ENCODE measurements around the gene FAM131B.
A peak's percentile ranks its signal among the peaks of the same experiment; 100 is the strongest.

The FAM131B gene

DNA sequence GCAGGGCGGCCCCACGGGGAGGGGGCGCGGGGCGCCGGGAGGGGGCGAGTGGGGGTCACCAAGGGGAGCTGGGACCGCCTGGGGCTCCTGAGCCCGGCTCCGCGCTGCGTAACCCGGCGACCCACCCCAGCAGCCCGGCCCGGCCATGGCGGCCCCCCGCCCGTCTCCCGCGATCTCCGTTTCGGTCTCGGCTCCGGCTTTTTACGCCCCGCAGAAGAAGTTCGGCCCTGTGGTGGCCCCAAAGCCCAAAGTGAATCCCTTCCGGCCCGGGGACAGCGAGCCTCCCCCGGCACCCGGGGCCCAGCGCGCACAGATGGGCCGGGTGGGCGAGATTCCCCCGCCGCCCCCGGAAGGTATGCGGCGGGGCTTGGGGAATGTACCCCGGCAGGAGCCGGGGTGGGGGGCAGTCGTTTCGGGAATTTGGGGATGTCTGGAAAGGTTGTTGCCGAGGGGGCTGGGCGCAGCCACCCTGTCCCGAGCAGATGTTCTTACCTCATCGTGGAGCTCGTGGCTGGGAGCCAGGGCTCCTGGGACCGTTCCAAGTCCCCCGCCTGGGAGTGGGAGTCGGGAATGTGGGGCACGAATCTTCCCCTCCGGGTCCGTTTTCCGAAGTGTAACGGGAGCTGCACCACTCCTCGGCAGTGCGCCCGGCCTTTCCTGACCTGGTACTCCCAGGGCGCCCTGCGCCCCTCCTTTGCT is 19.1 kb upstream of the FAM131B start:
- H3K4me3 ChIP-seq (replicated peaks; ENCODE audit: low read depth, low read length): peak overlapping the region; percentile 96
- TF ChIP-seq, protein P1, sequence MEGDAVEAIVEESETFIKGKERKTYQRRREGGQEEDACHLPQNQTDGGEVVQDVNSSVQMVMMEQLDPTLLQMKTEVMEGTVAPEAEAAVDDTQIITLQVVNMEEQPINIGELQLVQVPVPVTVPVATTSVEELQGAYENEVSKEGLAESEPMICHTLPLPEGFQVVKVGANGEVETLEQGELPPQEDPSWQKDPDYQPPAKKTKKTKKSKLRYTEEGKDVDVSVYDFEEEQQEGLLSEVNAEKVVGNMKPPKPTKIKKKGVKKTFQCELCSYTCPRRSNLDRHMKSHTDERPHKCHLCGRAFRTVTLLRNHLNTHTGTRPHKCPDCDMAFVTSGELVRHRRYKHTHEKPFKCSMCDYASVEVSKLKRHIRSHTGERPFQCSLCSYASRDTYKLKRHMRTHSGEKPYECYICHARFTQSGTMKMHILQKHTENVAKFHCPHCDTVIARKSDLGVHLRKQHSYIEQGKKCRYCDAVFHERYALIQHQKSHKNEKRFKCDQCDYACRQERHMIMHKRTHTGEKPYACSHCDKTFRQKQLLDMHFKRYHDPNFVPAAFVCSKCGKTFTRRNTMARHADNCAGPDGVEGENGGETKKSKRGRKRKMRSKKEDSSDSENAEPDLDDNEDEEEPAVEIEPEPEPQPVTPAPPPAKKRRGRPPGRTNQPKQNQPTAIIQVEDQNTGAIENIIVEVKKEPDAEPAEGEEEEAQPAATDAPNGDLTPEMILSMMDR (IDR thresholded peaks at IDR 0.05; ENCODE audit: low read depth, low read length, missing control alignments): no peak
- DNase-seq (ENCODE audit: extremely low read depth, low read depth): no peak

DNA sequence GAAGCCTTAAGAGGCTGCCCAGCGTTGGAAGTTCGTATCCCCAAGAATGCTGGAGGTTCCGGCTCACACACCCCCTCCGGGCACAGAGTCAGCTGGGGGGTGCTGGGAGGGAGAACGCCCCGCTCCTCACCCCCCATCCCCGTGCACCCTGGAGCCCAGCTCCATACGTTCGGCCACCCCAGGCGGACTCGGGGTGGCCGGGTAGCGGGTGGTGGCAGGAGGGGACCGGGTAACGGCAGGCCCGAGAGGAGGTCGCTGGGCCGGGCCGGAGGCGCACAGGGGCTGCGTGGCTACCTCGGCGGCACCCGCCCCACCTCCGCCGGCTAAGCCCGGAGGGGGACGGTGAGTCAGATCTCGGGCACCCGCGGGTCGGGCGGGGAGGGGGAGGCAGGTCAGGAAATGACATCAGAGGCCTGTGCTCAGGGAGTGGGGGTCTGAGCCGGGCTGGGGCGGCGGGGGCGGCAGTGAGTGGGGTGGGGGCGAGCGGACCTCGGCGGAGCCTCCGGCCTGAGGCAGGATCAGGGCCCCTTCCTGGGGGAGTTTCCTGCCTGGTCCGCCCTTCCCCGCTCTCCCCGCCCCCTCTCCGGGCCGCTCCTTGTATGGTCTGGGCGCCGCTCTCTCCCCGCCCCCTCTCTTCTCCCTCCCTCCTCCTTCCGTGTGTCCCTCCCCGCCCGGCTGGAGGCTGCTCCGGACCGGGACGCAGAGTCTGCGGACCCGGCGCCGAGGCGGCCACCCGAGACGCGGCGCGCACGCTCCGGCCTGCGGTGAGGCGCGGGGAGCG is 18.3 kb upstream of the FAM131B start, which contains the start of gene ZYX:
Gene ZYX, plus strand, starts transcription at position 700 of the 781 bp plus-strand sequence. CDS start 227 bp downstream, outside the sequence.
- peak within 1 kb of the TSS; percentile 96 for H3K4me3 ChIP-seq (replicated peaks; ENCODE audit: low read depth, low read length)
- TF ChIP-seq, protein P1 (IDR thresholded peaks at IDR 0.05; ENCODE audit: low read depth, low read length, missing control alignments): no peak
- DNase-seq (ENCODE audit: extremely low read depth, low read depth): no peak

DNA sequence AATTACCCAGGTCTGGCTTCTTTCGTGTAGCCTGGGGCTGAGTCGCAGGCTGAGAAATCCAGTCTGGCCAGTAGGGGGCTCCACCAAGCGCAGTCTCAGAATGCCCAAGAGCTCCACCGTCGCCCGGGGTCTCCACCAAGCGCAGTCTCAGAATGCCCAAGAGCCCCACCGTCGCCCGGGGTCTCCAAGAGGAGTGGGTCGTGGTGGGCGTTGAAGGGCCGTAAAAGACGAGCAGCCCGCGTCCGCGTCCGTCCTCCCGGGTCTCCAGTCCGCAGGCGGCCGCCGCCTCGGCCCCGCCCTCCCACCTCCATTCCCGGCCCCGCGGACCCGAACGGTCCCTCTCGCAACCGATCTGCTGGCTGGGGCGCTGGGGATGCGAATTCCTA is 17.7 kb upstream of the FAM131B start:
- H3K4me3 ChIP-seq (replicated peaks; ENCODE audit: low read depth, low read length): peak overlapping the region; percentile 96
- peak; percentile 72 for DNase-seq (ENCODE audit: extremely low read depth, low read depth)
- TF ChIP-seq, protein P1 (IDR thresholded peaks at IDR 0.05; ENCODE audit: low read depth, low read length, missing control alignments): peak; percentile 85

DNA sequence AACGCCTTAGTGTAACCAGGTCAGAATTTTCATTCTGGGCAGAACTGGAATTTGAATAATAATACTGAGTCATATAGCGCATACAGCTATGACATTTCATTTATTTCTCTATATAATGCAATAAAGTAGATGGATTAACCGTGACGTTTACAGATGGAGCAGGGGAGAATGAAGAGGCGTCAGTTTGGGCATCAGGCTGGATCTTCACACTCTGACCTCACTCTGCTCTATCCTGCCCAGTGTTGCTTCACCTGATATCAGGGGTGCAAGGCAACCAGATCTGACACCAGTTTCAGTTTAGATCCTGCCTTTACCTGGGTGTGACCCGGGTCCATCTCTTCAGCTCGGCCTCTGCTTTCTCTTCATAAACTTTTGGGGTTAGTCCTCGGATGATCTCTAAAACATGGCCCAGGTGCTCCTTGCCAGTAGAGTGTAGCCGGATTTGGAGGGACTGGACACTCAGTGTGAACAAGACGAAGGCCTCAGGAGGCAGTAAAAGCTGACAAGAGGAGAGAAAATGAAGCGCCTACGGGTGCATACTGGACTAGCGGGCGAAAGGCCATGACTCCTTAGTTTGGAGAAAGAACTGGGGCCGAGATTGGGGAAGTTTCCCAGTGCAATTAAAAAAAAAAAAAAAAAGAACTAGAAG is 17.2 kb upstream of the FAM131B start:
- TF ChIP-seq, protein P1 (IDR thresholded peaks at IDR 0.05; ENCODE audit: low read depth, low read length, missing control alignments): no peak
- H3K4me3 ChIP-seq (replicated peaks; ENCODE audit: low read depth, low read length): peak overlapping the region; percentile 96
- no peak for DNase-seq (ENCODE audit: extremely low read depth, low read depth)

DNA sequence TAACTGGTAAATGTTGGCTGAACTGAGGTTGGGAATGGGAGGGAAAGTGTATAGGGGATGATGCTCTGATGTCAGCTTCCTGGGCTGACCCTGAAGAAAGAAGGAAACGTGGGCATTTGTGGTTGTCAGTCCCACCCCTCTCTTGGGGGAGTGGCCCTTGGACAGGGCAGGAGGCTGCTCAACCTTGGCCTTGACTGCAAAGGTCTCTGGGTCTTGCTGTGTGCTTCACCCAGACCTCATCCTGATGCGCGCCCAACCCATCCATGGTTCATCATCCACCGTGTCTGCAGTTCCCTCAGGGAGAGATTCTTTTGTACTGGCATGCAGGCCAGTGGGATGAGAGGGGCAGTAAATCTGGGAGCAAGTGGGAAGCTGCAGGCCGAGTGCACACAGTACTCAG is 13.9 kb upstream of the FAM131B start:
- no peak overlapping the region for H3K4me3 ChIP-seq (replicated peaks; ENCODE audit: low read depth, low read length)
- DNase-seq (ENCODE audit: extremely low read depth, low read depth): no peak
- TF ChIP-seq, protein P1 (IDR thresholded peaks at IDR 0.05; ENCODE audit: low read depth, low read length, missing control alignments): no peak

DNA sequence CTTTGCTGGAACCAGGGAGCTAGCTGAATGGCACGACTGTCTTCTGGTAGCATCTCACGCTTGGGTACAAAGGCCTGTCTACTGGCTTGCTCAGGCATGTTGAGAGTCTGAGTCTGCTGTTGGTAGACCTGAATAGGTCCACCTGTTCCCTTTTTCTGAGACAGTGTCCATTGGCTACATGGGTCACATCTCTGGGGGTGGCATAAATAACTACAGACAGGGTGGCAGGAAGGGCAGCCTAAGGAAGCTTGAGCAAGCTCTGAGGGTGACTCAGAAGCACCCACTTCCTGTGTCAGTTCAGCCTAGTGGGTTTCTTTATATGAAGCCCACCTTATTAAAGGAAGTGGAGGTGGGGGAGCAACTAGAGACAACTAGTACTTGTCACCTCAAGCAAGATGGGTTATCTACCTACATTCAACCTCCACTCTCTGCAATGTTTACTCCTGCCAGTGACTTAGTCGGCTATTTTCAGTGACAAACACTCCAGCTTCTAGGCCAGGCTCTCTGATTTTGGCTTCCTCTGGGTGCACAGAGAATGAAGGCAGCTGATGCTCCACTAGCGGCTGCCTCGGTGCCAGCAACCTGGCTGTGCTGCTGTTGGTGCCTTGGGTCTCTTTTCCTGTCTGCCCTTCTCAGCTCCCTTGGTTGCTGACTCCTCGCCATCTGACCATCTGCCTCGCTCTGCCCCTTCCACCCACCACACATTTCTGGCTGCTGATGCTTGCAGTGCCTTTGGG is 13.0 kb upstream of the FAM131B start:
- DNase-seq (ENCODE audit: extremely low read depth, low read depth): no peak
- H3K4me3 ChIP-seq (replicated peaks; ENCODE audit: low read depth, low read length): no peak overlapping the region
- TF ChIP-seq, protein P1 (IDR thresholded peaks at IDR 0.05; ENCODE audit: low read depth, low read length, missing control alignments): no peak

Data from HFF-Myc (cell line).